ENCODE results near the gene ZNF441. TPM values are rescaled to one million over a fixed set of nuclear protein-coding genes. Genes with fewer than 3 reads are reported as not detected.

Gene ZNF441
- total and polyA plus RNA-seq, 2 of the 13 experiments (the other 11 are each of a cell fraction or from before 2014, with no cell fraction given) = 2.8 to 10.0 TPM

- TF ChIP-seq FOXP4 (CRISPR knock-in tag; IDR thresholded peaks at IDR 0.05) (no peak), CCDC6 (CRISPR knock-in tag; IDR thresholded peaks at IDR 0.05) (peak; percentile 38; the same call in 1 of the 2 replicates), ZNF629 (CRISPR knock-in tag; conservative IDR thresholded peaks at IDR 0.05) (no peak), ZFP37 (CRISPR knock-in tag; IDR thresholded peaks at IDR 0.05; ENCODE audit: borderline replicate concordance) (no peak), ZGPAT (CRISPR knock-in tag; IDR thresholded peaks at IDR 0.05) (peak; percentile 58), HINFP (CRISPR knock-in tag; IDR thresholded peaks at IDR 0.05; ENCODE audit: low read depth) (peak; percentile 61; the same call in 1 of the 2 replicates), NR1H2 (CRISPR knock-in tag; IDR thresholded peaks at IDR 0.05; ENCODE audit: borderline replicate concordance, low read depth) (0 out of 2 replicates have a peak, but pooled peaks have one; percentile 62), MATR3 (CRISPR knock-in tag; IDR thresholded peaks at IDR 0.05) (no peak), POLR2G (IDR thresholded peaks at IDR 0.05; ENCODE audit: low read depth, low read length) (peak; percentile 86), TCF7 (IDR thresholded peaks at IDR 0.05; ENCODE audit: low read depth) (peak; percentile 87), ZNF530 (CRISPR knock-in tag; IDR thresholded peaks at IDR 0.05; ENCODE audit: low read depth) (no peak), PRDM10 (CRISPR knock-in tag; IDR thresholded peaks at IDR 0.05; ENCODE audit: low read depth) (peak; percentile 65), ZNF44 (CRISPR knock-in tag; IDR thresholded peaks at IDR 0.05) (no peak), ZBTB46 (CRISPR knock-in tag; IDR thresholded peaks at IDR 0.05; ENCODE audit: borderline replicate concordance) (0 out of 2 replicates have a peak, but pooled peaks have one; percentile 10), HNRNPLL (IDR thresholded peaks at IDR 0.05; ENCODE audit: low read depth, low read length, poor library complexity, severe bottlenecking) (peak; percentile 66)
Measured at GRCh38 chr19:11766597-11767591, at the start of gene ZNF441 (continued).

Measured in HepG2 (cell line).